H1 (cell line): Measurements from ENCODE around the gene UBASH3B. TPM values are rescaled to one million over a fixed set of nuclear protein-coding genes. Genes with fewer than 3 reads are reported as not detected.

ENCODE experiments used
- CTCF ChIA-PET: fragments of 300-600 bp; sonication (Branson Sonifier 250); formaldehyde crosslinking; loops from one replicate; lab custom pipeline; 2021; ENCODE audit not compliant: partially characterized antibody; lab: Charles Lee
- POLR2A ChIA-PET: fragments of 300-600 bp; sonication (Branson Sonifier 250); formaldehyde crosslinking; loops from one replicate; lab custom pipeline; 2021; ENCODE audit warnings: inconsistent platforms; ENCODE audit not compliant: partially characterized antibody; lab: Charles Lee
- DNase-seq, 2 experiments: peaks; one replicate each; pipeline versions ENCODE4 v3.0.0 to v3.0.0-alpha.2; 2010 to 2022; ENCODE audit warnings: low spot score in 2 of 2, low read depth in 1 of 2, mixed read lengths in 1 of 2
- FAIRE-seq: peaks from 2 replicates; lab custom pipeline; 2011; peaks lifted over from hg19 to GRCh38; lab: Jason Lieb, UNC
- H2AFZ ChIP-seq: 2 replicates; pipeline ENCODE4 v1.8.1; 2012; ENCODE audit warnings: low read length, inconsistent platforms
- H2AK5ac ChIP-seq: 2 replicates; pipeline ENCODE4 v1.6.1; 2013; ENCODE audit warnings: low read depth, low read length
- H2BK120ac ChIP-seq: replicated peaks from 2 replicates; pipeline ENCODE3; 2013; ENCODE audit warnings: low read depth, low read length, inconsistent platforms
- H2BK12ac ChIP-seq: 2 replicates; pipeline ENCODE4 v1.6.1; 2013; ENCODE audit warnings: low read depth, low read length
- H2BK15ac ChIP-seq: 2 replicates; pipeline ENCODE4 v1.6.1; 2013; ENCODE audit warnings: low read length
- H2BK20ac ChIP-seq: 2 replicates; pipeline ENCODE4 v1.6.1; 2013; ENCODE audit warnings: low read length
- H2BK5ac ChIP-seq: 2 replicates; pipeline ENCODE4 v1.6.1; 2013; ENCODE audit warnings: low read depth, low read length
- H3K14ac ChIP-seq: 2 replicates; pipeline ENCODE4 v1.6.1; 2013; ENCODE audit warnings: inconsistent platforms; ENCODE audit not compliant: insufficient read length
- H3K18ac ChIP-seq: 2 replicates; pipeline ENCODE4 v1.6.1; 2013; ENCODE audit warnings: low read length; ENCODE audit errors: extremely low read depth
- H3K23ac ChIP-seq: 2 replicates; pipeline ENCODE4 v1.6.1; 2013; ENCODE audit warnings: inconsistent platforms; ENCODE audit not compliant: insufficient read length
- H3K23me2 ChIP-seq: 2 replicates; pipeline ENCODE4 v1.6.1; 2013; ENCODE audit warnings: low read depth, low read length
- H3K27ac ChIP-seq: 2 replicates; pipeline ENCODE4 v1.6.1; 2011; ENCODE audit warnings: low read depth, low read length, inconsistent platforms
- H3K27me3 ChIP-seq, 4 experiments: replicated peaks in 1 of 4; 1 replicate in 1 of 4; 2 replicates in 3 of 4; pipeline versions ENCODE4 v1.6.1 to v1.8.1; 2011 to 2013; ENCODE audit warnings: low read length in 3 of 4, mild to moderate bottlenecking in 3 of 4, inconsistent platforms in 2 of 4, mixed read lengths in 2 of 4, moderate library complexity in 1 of 4; ENCODE audit not compliant: control insufficient read depth in 3 of 4, insufficient read depth in 3 of 4; ENCODE audit errors: extremely low read depth in 1 of 4
- H3K36me3 ChIP-seq, 4 experiments: 2 replicates each; pipeline versions ENCODE4 v1.6.1 to v1.8.1; 2011 to 2013; ENCODE audit warnings: mild to moderate bottlenecking in 4 of 4, low read length in 3 of 4, moderate library complexity in 2 of 4, control low read depth in 1 of 4, inconsistent platforms in 1 of 4; ENCODE audit not compliant: insufficient read depth in 4 of 4, control insufficient read depth in 2 of 4
- H3K4ac ChIP-seq: replicated peaks from 2 replicates; pipeline ENCODE3; 2013; ENCODE audit warnings: low read length, low read depth, mixed read lengths, inconsistent platforms; ENCODE audit not compliant: insufficient read length
- H3K4me1 ChIP-seq, 4 experiments: replicated peaks in 1 of 4; 1 replicate in 1 of 4; 2 replicates in 3 of 4; pipeline versions ENCODE4 v1.6.1 to v1.8.1; 2011 to 2013; ENCODE audit warnings: low read length in 3 of 4, inconsistent platforms in 2 of 4, mixed read lengths in 1 of 4; ENCODE audit not compliant: insufficient read depth in 4 of 4, control insufficient read depth in 3 of 4
- H3K4me2 ChIP-seq, 2 experiments: 2 replicates each; pipeline versions ENCODE4 v1.6.1 to v1.8.1; 2011 to 2013; ENCODE audit warnings: low read depth in 2 of 2, low read length in 2 of 2, control low read depth in 1 of 2, inconsistent platforms in 1 of 2, mild to moderate bottlenecking in 1 of 2; ENCODE audit not compliant: insufficient read depth in 1 of 2
- H3K4me3 ChIP-seq, 4 experiments: fragments of 200-600, 300-600 bp in 1 of 4; sonication (generic), shearing (Covaris generic), sonication (Bioruptor Twin) in 1 of 4; 2 replicates each; pipeline versions ENCODE4 v1.5.1 to v1.8.1; 2011 to 2016; ENCODE audit warnings: low read length in 4 of 4, low read depth in 3 of 4, control low read depth in 2 of 4, inconsistent platforms in 2 of 4, mild to moderate bottlenecking in 2 of 4, mixed read lengths in 1 of 4, moderate library complexity in 1 of 4; ENCODE audit not compliant: insufficient read depth in 2 of 4; ENCODE audit errors: extremely low read depth in 1 of 4
- H3K56ac ChIP-seq: replicated peaks from 2 replicates; pipeline ENCODE3; 2013; ENCODE audit warnings: low read depth, mild to moderate bottlenecking, mixed read lengths, low read length, inconsistent platforms; ENCODE audit not compliant: insufficient read length
- H3K79me1 ChIP-seq: 2 replicates; pipeline ENCODE4 v1.6.1; 2013; ENCODE audit warnings: low read depth, low read length, control low read depth
- H3K79me2 ChIP-seq, 2 experiments: 2 replicates each; pipeline versions ENCODE4 v1.6.1 to v1.8.1; 2012 to 2013; ENCODE audit warnings: low read length in 2 of 2, mild to moderate bottlenecking in 2 of 2, inconsistent platforms in 1 of 2; ENCODE audit not compliant: insufficient read depth in 2 of 2, control insufficient read depth in 1 of 2
- H3K9ac ChIP-seq, 4 experiments: replicated peaks in 1 of 4; 1 replicate in 1 of 4; 2 replicates in 3 of 4; pipeline versions ENCODE4 v1.6.1 to v1.8.1; 2011 to 2013; ENCODE audit warnings: low read depth in 3 of 4, low read length in 3 of 4, control low read depth in 2 of 4, mild to moderate bottlenecking in 2 of 4, moderate library complexity in 2 of 4, inconsistent platforms in 1 of 4; ENCODE audit errors: extremely low read depth in 1 of 4
- H3K9me3 ChIP-seq, 2 experiments: 2 replicates each; pipeline versions ENCODE4 v1.6.1 to v1.8.1; 2012 to 2013; ENCODE audit warnings: mild to moderate bottlenecking in 2 of 2, moderate library complexity in 2 of 2, control low read depth in 1 of 2, inconsistent platforms in 1 of 2, low read depth in 1 of 2, low read length in 1 of 2, mixed read lengths in 1 of 2; ENCODE audit not compliant: insufficient read depth in 2 of 2
- H4K20me1 ChIP-seq, 2 experiments: replicated peaks in 1 of 2; 2 replicates each; pipeline versions ENCODE3 to v1.8.1; 2011 to 2013; ENCODE audit warnings: inconsistent platforms in 2 of 2, low read length in 2 of 2, mild to moderate bottlenecking in 1 of 2; ENCODE audit not compliant: insufficient read depth in 2 of 2, control insufficient read depth in 1 of 2
- H4K5ac ChIP-seq: 2 replicates; pipeline ENCODE4 v1.6.1; 2013; ENCODE audit warnings: low read length, low read depth, mixed read lengths, inconsistent platforms; ENCODE audit not compliant: insufficient read length
- H4K8ac ChIP-seq: 2 replicates; pipeline ENCODE4 v1.8.0; 2013; ENCODE audit warnings: mild to moderate bottlenecking, moderate library complexity, low read length, inconsistent platforms; ENCODE audit not compliant: insufficient read depth; ENCODE audit errors: extremely low read depth
- H4K91ac ChIP-seq: replicated peaks from 2 replicates; pipeline ENCODE3; 2013; ENCODE audit warnings: low read length, mixed read lengths, inconsistent platforms; ENCODE audit not compliant: insufficient read length
- CBX8 ChIP-seq: fragments of 300-800, 300-1000 bp; sonication (generic); IDR thresholded peaks from 2 replicates; pipeline ENCODE4 v1.7.1; 2016; ENCODE audit warnings: low read depth, low read length, borderline replicate concordance
- EZH2 ChIP-seq: fragments of 200-600 bp; sonication (generic); IDR thresholded peaks from 2 replicates; pipeline ENCODE4 v1.7.1; 2012; ENCODE audit warnings: low read depth, mild to moderate bottlenecking, moderate library complexity, low read length, inconsistent platforms; ENCODE audit not compliant: severe bottlenecking
- RAD21 ChIP-seq, 2 experiments: IDR thresholded peaks in 1 of 2; conservative IDR thresholded peaks in 1 of 2; 2 replicates each; pipeline ENCODE4 v1.6.1; 2011; ENCODE audit warnings: low read depth in 2 of 2, low read length in 2 of 2, improper control_type of control experiment in 1 of 2, inconsistent platforms in 1 of 2, mild to moderate bottlenecking in 1 of 2, moderate library complexity in 1 of 2
- RFX5 ChIP-seq: IDR thresholded peaks from 2 replicates; pipeline ENCODE4 v1.6.1; 2011; ENCODE audit warnings: low read depth, low read length, improper control_type of control experiment, borderline replicate concordance
- TEAD4 ChIP-seq: IDR thresholded peaks from 2 replicates; pipeline ENCODE4 v1.6.1; 2012; ENCODE audit warnings: low read depth, low read length, inconsistent platforms, mixed read lengths
- WGBS, 2 experiments: shearing (Covaris generic) in 1 of 2; methylation state at CpG; one replicate each; pipeline versions ENCODE4 v1.1.6 to v1.1.7; 2013 to 2015; ENCODE audit warnings: low lambda C conversion rate in 2 of 2, mixed read lengths in 2 of 2, inconsistent platforms in 1 of 2, low coverage in 1 of 2, missing lambda C conversion rate in 1 of 2; ENCODE audit not compliant: insufficient replicate concordance in 2 of 2, insufficient coverage in 1 of 2, insufficient read length in 1 of 2; ENCODE audit errors: extremely low coverage in 1 of 2, missing lambda C conversion rate in 1 of 2; 5-methylcytosine and 5-hydroxymethylcytosine counted together
- polyA plus RNA-seq, 7 experiments: library from polyadenylated mRNA; depleted of rRNA in 3 of 7; stranded (reverse) in 5 of 7; unstranded in 2 of 7; fragments of >200 nt in 5 of 7; fragments of 200-250 nt in 2 of 7; gene quantifications; 1 replicate in 5 of 7; 2 replicates in 1 of 7; 4 replicates in 1 of 7; pipeline versions ENCODE4 v1.2.1 to v1.2.3, GENCODE V29; 2011 to 2013; ENCODE audit warnings: missing spikeins in 2 of 7, mixed read lengths in 2 of 7
- total RNA-seq: library from RNA; stranded (reverse); fragmentation: NEBNext Ultra II Directional; extraction: Animal tissue kit (Norgen Biotek cat#: 25700); gene quantifications from 2 replicates; pipeline ENCODE4 v1.2.1, GENCODE V29; 2021

UBASH3B gene
- total and polyA plus RNA-seq, 2 of the 8 experiments (the other 6 are each of a cell fraction or from before 2014, with no cell fraction given), result 7.5 to 9.5 TPM

GRCh38 chr11:122733318-122733717 lies 77.8 kb downstream of the UBASH3B start:
- FAIRE-seq, result no peak
- H3K79me2 ChIP-seq, result no peaks in the 10 kb centered on the region
- no peak for TF ChIP-seq TEAD4
- no peak for TF ChIP-seq RFX5
- TF ChIP-seq RAD21 (IDR thresholded peaks at IDR 0.05 in 1 of 2, conservative IDR thresholded peaks at IDR 0.05 in 1 of 2; ENCODE audit: low read depth in 2 of 2, low read length in 2 of 2), result no peak
- TF ChIP-seq CBX8, result no peak
- TF ChIP-seq EZH2, result no peak
- H3K79me1 ChIP-seq, result no peaks in the 10 kb centered on the region
- H4K20me1 ChIP-seq, result no peaks in the 10 kb centered on the region
- 0 out of 7 replicates have a peak, but pooled peaks cover 0 to 4% (median 0%) of the 10 kb centered on the region in 4 experiments for H3K4me1 ChIP-seq
- no peak overlapping the region for H2AK5ac ChIP-seq
- no peak overlapping the region for H3K4me3 ChIP-seq
- H3K18ac ChIP-seq, result no peak overlapping the region
- H3K27me3 ChIP-seq, result no peaks in the 10 kb centered on the region
- H2BK5ac ChIP-seq, result no peak overlapping the region
- no peaks in the 10 kb centered on the region for H3K23me2 ChIP-seq
- ChIA-PET POLR2A (no interaction called here), CTCF (interaction anchor here (1.0 to 1.8 kb wide), 5 partner anchors 12 to 77 kb away, joined by 3 to 5 read pairs (median 3); partner anchors contain the start of gene UBASH3B)
- no peak overlapping the region for H4K5ac ChIP-seq
- H4K91ac ChIP-seq, result no peak overlapping the region
- H3K4me2 ChIP-seq, result no peak overlapping the region
- no peak overlapping the region for H2AFZ ChIP-seq
- no peak overlapping the region for H3K14ac ChIP-seq
- H3K27ac ChIP-seq, result no peak overlapping the region
- H2BK20ac ChIP-seq, result no peak overlapping the region
- H3K36me3 ChIP-seq, result peaks cover 0 to 3% (median 0%) of the 10 kb centered on the region in 4 experiments; a peak in 1 of 8 replicates
- no peak overlapping the region for H3K9ac ChIP-seq
- no peak overlapping the region for H2BK15ac ChIP-seq
- no peaks in the 10 kb centered on the region for H3K9me3 ChIP-seq
- H3K4ac ChIP-seq, result no peak overlapping the region
- DNase-seq, result no peak
- H3K23ac ChIP-seq, result no peak overlapping the region
- 89% methylated on average over 4 of the region's 4 CpGs; no CpG with 5 or more reads in 1 of the 2 experiments for whole genome bisulfite sequencing, 2 experiments
- H4K8ac ChIP-seq, result no peak overlapping the region
- H3K56ac ChIP-seq, result no peak overlapping the region
- no peak overlapping the region for H2BK120ac ChIP-seq
- H2BK12ac ChIP-seq, result no peak overlapping the region
